GM12873 (cell line): Measurements from ENCODE around the gene XXYLT1.

Experiments
- TF ChIP-seq, protein P1 (sequence below): IDR thresholded peaks from 2 replicates; pipeline ENCODE4 v1.5.1; 2012; ENCODE audit warnings: low read depth, mild to moderate bottlenecking, moderate library complexity, low read length, control low read depth; ENCODE audit not compliant: insufficient read depth; ENCODE audit errors: missing control alignments

The XXYLT1 gene

DNA sequence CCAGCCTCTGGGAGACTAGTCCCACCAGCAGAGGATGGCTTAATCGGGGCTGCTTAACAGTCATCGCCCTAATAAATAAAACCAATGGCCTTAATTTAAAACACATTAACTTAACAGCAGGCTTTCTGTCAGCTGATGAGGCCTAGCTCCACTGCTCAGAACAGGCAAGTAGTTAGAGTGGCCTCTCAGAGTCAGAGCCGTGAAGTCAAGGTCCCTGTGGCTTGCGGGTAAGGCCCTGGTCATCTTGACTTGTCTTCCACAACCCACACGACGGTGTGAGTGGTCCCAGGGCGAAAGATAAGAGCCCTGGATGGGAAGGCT is 11.8 kb downstream of the XXYLT1 start:
- TF ChIP-seq, protein P1, sequence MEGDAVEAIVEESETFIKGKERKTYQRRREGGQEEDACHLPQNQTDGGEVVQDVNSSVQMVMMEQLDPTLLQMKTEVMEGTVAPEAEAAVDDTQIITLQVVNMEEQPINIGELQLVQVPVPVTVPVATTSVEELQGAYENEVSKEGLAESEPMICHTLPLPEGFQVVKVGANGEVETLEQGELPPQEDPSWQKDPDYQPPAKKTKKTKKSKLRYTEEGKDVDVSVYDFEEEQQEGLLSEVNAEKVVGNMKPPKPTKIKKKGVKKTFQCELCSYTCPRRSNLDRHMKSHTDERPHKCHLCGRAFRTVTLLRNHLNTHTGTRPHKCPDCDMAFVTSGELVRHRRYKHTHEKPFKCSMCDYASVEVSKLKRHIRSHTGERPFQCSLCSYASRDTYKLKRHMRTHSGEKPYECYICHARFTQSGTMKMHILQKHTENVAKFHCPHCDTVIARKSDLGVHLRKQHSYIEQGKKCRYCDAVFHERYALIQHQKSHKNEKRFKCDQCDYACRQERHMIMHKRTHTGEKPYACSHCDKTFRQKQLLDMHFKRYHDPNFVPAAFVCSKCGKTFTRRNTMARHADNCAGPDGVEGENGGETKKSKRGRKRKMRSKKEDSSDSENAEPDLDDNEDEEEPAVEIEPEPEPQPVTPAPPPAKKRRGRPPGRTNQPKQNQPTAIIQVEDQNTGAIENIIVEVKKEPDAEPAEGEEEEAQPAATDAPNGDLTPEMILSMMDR: no peak

DNA sequence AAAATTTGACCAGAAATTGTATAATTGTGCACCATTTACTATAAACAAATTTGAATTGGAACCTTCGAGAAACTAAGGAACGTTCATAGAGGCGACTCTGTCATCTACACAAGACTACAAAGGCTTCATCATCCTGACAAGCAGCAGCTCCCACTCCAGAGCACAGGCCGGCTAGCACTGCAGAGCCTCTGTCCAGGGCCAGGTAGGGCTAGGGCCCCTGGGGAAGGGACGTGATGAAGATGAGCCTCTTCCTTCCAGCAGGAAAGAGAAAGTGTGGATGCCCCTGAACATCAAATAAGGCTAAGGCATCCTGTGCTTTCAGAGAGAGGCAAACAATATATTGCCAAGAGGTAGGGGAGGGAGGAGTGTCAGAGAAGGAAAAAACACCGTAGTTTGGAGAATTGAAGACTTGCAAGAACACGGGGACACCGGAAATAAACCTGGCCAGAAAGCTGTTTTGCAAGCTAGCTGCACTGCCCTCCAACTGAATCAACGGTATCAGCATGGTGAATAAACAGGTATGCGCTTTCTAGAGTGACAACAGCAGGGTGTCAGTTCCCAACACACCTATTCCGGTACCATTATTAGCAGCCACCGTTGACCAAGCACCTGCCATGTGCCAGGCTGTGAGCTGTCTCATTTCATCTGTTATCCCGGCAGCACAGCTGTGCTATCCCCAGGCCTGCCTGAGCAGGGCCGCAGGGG is 12.4 kb downstream of the XXYLT1 start:
- TF ChIP-seq, protein P1: no peak

DNA sequence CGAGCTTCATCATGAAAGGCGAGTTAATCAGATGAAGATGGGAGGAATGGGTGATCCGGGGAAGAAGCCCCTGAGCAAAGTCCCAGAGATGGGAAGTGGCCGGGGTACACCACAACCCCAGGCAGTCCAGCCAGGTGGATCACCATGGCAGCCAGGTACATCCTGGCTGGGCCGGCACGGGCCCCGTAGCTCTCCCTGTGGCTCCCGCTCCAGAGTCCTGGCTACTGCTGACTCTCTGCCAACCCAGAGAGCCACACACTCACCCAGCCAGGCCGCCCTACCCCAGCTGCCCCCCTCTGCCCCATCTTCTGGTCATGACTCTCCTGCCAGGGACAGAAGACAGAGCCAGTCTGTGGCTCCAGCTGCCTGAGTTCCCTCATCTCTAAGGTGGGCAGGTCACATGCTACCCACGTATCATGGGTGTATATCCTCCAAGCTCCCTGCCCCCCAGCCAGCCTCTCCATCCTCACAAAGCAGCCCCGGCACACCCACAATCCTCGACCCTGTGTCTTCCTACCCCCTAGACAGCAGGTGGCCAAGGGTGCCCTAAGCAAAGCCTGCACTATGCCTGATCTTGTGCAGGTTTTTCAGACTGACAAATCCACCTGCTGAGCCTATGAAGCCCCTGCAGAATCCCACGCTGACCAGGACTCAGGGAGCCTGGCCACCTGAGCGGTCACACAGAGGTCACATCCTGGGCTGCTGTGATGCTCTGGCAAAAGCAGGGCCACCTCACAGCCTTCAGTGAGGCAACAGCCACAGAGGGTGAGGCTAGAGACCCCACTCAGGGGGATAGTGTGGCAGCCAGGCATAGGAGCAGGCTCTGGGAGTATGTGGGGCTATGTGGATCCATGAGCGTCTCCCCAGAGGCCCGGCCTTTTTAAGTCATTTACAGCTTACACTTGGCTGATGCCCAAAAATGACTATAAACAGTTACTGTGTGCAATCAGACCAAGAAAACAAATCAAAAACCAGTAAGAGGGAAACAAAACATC is 13.2 kb downstream of the XXYLT1 start:
- TF ChIP-seq, protein P1: no peak

DNA sequence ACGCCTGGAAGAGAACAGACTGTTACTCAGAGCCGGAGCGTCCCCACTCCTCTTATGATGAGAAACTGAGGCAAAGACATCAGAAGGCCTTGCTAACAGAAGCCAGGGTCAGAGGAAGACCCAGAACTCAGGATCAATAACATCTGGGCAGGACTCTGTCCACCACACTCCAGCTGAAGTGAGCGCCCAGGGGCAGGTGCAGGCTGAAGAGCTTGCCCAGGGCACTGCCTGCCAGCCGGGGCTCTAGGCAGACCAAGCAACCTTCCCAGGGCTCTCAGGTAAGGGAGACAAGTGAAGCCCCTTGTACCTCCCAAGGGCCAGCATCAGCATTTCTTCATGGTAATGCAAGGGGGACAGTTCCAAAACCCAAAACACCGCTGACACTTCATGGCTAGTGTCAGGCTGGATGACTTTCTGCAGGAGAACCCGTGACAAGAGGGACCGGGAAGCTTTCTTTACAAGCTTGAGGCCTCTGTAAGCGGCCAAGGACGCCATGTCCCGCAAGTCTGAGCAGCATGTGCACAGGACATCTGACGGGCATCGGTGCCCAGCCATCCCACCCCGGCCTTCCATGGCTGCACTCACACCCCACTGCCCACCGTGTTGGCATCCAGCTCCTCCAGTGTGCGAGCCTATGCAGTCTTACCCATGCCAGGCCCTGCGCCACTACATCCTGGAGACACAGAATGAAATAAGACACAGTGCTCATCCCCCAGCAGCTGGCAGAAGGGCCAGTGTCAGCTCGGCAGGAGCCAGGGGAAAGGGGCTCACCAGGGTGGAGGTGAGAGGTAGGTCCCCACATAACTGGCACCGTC is 14.1 kb downstream of the XXYLT1 start:
- TF ChIP-seq, protein P1: no peak

DNA sequence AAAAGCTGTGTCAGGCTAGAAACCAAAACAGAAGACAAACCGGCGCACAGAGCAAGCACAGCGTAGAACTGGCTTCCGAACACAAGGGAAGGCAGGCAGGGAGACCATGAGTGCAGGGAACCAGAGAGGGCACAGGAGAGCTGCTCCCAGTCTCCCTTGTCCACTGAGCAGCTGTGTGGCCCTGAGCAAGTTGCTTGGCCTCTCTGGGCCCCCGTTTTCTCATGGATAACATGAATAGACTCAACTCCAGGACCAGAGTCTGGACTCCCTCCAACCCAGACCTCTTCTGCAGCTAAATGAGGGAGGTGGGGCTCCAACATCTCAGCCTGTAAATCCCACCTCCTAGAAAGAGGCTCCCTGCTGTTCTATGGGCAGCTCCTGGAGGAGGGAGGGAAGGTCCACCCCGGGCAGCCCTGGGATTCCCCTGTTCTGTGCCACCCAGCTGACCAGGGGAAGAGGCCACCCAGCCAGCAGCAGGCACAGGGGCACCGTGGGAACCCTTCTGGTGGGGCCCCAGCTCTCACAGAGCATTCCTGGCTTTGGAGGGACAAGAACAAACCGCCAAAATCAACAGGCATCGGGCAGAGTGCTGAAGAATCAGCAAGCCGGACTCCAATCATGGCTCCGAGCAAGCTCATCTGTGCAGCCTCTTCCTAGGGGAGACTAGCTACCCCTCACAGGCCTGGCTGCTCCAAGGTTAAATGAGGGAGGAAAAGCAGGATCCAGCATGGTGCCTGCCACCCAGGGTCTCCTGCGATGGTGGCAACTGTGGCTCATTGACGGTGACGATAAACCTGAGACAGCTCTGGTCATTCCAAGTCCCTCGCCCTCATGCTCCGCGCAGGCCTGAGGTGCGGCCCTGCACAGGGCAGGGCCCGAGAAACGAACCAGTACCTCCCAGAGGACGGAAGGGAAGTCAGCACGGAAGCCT is 15.1 kb downstream of the XXYLT1 start:
- TF ChIP-seq, protein P1: no peak

DNA sequence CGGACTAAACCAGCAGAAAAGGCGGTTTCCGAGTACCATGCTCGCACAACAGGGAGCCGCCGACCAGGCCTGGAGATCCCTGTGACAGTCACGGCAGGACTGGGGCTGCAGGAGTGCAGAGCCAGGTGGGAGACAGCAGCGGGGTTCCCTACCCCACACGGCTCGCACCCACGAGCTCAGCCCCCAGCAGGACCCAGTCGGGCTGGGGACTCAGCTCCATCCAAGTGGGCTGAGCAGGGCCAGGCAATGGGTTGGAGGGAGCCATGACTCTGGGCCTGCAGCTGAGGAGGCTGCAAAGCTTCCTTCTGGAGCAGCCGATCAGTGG is 15.8 kb downstream of the XXYLT1 start:
- TF ChIP-seq, protein P1: no peak
